GM15510 (cell line): Measurements from ENCODE around the gene PVRIG.
"Not testable (repeated sequence)": the region's sequence is repeated elsewhere in the genome, so short reads cannot be mapped to it uniquely, and the experiment has no call there.

Source experiments
- POLR2A ChIP-seq: IDR thresholded peaks from 3 replicates; pipeline ENCODE4 v1.6.1; 2011; ENCODE audit warnings: borderline replicate concordance; ENCODE audit not compliant: insufficient read length; ENCODE audit errors: extremely low read depth

PVRIG gene

DNA sequence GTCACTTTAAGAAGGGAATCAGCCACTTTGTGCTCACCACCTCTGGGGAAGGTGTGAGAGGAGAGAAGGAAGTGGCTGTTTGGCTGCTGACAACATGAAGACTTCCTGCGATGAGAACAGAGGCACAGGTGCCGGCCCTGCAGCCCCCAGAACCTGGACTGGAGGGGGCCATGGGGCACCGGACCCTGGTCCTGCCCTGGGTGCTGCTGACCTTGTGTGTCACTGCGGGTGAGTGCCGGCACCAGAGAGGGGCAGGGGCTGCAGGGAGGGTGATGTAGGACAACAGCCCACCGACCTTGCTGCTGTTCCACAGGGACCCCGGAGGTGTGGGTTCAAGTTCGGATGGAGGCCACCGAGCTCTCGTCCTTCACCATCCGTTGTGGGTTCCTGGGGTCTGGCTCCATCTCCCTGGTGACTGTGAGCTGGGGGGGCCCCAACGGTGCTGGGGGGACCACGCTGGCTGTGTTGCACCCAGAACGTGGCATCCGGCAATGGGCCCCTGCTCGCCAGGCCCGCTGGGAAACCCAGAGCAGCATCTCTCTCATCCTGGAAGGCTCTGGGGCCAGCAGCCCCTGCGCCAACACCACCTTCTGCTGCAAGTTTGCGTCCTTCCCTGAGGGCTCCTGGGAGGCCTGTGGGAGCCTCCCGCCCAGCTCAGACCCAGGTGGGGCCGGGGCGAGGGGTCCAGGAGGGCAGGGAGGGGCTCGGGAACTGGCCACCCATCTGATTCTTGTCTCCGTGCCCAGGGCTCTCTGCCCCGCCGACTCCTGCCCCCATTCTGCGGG, at the start of gene PVRIG:
Gene PVRIG, plus strand, starts transcription at position 149 of the 785 bp plus-strand sequence. Its CDS starts 22 bp downstream, at position 171.
- TF ChIP-seq POLR2A = not testable (repeated sequence)

- TF ChIP-seq POLR2A = no peak
These were observed 49.5 kb upstream of the PVRIG start for GRCh38 chr7:100170101-100170897.

GRCh38 chr7:100171087-100171681, 48.6 kb upstream of the PVRIG start:
- no peak for TF ChIP-seq POLR2A

DNA sequence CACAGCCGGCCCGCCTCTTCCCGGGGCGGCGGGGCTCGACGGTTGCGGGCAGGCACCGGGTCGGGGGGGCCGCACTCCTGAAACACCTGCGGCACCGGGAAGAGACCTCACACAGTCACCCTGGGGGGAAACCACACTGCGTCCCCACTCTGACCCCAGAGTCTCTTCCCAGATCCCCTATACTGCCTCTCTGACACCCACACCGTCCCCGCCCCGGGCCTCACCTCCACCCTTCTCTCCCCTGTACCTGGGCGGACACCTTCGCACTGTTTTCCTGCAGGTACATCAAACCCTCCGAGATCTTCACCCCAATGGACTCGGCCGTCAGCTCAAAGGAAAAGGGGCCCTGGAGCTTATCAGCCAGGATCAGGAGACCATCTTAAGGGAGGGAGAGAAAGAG, 47.9 kb upstream of the PVRIG start:
- TF ChIP-seq POLR2A = no peak

- no peak for TF ChIP-seq POLR2A
These were observed 45.8 kb upstream of the PVRIG start for GRCh38 chr7:100173806-100174495.

- TF ChIP-seq POLR2A = no peak
These were observed 45.2 kb upstream of the PVRIG start for GRCh38 chr7:100174582-100174981.

GRCh38 chr7:100175296-100175935, 44.3 kb upstream of the PVRIG start:
- no peak for TF ChIP-seq POLR2A

- TF ChIP-seq POLR2A = no peak
These were observed 43.4 kb upstream of the PVRIG start for GRCh38 chr7:100176096-100177044.

- peak; percentile 50 for TF ChIP-seq POLR2A
These were observed 42.4 kb upstream of the PVRIG start, which contains the start of the genes GPC2 and STAG3 for GRCh38 chr7:100177045-100178001. GPC2 (minus strand) TSS chr7:100177381; CDS start chr7:100177199, 182 bp downstream. STAG3 (plus strand) TSS chr7:100177918; CDS start chr7:100180557, 2,639 bp downstream.

- TF ChIP-seq POLR2A = no peak
These were observed 34.0 kb upstream of the PVRIG start for GRCh38 chr7:100185726-100186125.

DNA sequence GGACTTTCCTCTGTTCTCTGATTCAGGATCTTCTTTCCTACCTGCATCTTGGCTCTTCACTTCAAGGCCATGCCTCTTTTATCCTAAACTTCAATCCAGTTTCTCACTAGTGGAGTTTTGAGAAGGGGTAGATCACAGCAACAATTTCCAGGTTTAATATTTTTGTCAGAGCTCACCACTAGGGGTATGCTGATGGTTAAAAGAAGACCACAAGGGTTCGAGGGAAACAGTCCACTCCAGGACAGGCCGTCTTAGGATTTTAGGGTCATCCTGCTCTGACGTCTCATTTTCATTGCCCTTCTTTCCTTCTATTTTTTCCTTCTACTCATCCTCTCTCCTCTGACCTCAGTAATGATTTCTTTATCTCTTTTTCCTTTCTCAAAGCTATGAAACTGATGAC, 30.7 kb upstream of the PVRIG start:
- TF ChIP-seq POLR2A = no peak
